HG03039 (cell line): ENCODE measurements around the gene CCZ1B.
"Not testable (repeated sequence)": the region's sequence is repeated elsewhere in the genome, so short reads cannot be mapped to it uniquely, and the experiment has no call there.

Experiments
- ATAC-seq: cut with Tn5 transposase; IDR thresholded peaks from one replicate; pipeline ENCODE4 v1.9.1; 2021; ENCODE audit warnings: mild to moderate bottlenecking, moderate library complexity; ENCODE audit not compliant: unreplicated experiment

Gene CCZ1B

DNA sequence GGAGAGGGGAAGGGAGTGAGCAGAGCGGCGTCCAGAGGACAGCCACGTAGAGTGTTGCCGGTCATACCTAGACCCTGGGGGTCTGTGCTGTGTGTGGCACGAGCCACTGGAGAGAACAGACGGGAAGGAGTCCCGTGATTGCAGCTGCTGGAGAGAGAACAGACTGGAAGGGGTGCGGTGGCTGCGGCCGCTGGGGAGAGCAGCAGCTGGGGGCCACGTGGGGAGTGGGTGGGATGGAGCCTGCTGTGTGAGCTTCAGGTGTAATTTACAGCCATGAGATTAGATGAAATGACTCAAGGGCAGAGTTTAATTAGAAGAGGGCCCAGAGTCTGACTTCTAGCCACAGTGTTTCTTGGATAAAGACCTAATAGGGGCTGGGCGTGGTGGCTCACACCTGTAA, 76.7 kb downstream of the CCZ1B start:
- not testable (repeated sequence) for ATAC-seq
